ENCODE measurements around the gene WIPF1.

DNA sequence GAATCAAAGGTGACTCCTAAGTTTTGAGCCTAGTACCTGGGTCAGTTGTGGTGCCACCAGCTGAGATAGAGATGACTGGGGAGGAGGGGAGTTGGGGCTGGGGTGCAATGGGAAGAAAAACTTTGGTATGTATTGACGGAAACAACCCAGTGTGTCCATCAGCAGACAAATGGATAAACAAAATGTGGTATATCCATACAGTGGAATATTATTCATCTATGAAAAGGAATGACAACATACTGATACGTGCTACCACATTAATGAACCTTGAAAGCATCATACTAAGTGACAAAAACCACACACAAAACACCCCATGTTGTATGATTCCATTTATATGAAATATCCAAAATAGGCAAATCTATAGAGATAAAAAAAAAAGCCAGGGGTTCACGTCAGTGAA, 69.6 kb downstream of the WIPF1 start:
- TF ChIP-seq NFIC (IDR thresholded peaks at IDR 0.05; ENCODE audit: borderline replicate concordance) (no peak), TAF1 (IDR thresholded peaks at IDR 0.05; ENCODE audit: borderline replicate concordance, low read depth, low read length) (no peak), SMC3 (IDR thresholded peaks at IDR 0.05; ENCODE audit: low read depth, low read length) (no peak), EP300 (IDR thresholded peaks at IDR 0.05; ENCODE audit: borderline replicate concordance in 1 of 2, low read depth in 1 of 2, low read length in 1 of 2) (no peak), POLR2AphosphoS5 (IDR thresholded peaks at IDR 0.05; ENCODE audit: low read depth, low read length) (no peak), SIN3A (IDR thresholded peaks at IDR 0.05; ENCODE audit: borderline replicate concordance, low read depth, low read length) (no peak), FOXJ3 (CRISPR knock-in tag; IDR thresholded peaks at IDR 0.05) (no peak), RFX5 (IDR thresholded peaks at IDR 0.05; ENCODE audit: low read length) (no peak)
- TF ChIP-seq, protein P1, sequence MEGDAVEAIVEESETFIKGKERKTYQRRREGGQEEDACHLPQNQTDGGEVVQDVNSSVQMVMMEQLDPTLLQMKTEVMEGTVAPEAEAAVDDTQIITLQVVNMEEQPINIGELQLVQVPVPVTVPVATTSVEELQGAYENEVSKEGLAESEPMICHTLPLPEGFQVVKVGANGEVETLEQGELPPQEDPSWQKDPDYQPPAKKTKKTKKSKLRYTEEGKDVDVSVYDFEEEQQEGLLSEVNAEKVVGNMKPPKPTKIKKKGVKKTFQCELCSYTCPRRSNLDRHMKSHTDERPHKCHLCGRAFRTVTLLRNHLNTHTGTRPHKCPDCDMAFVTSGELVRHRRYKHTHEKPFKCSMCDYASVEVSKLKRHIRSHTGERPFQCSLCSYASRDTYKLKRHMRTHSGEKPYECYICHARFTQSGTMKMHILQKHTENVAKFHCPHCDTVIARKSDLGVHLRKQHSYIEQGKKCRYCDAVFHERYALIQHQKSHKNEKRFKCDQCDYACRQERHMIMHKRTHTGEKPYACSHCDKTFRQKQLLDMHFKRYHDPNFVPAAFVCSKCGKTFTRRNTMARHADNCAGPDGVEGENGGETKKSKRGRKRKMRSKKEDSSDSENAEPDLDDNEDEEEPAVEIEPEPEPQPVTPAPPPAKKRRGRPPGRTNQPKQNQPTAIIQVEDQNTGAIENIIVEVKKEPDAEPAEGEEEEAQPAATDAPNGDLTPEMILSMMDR (IDR thresholded peaks at IDR 0.05), result no peak
- TF ChIP-seq, protein P2, sequence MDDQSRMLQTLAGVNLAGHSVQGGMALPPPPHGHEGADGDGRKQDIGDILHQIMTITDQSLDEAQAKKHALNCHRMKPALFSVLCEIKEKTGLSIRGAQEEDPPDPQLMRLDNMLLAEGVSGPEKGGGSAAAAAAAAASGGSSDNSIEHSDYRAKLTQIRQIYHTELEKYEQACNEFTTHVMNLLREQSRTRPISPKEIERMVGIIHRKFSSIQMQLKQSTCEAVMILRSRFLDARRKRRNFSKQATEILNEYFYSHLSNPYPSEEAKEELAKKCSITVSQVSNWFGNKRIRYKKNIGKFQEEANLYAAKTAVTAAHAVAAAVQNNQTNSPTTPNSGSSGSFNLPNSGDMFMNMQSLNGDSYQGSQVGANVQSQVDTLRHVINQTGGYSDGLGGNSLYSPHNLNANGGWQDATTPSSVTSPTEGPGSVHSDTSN (IDR thresholded peaks at IDR 0.05), result no peak
- TF ChIP-seq, protein P3, sequence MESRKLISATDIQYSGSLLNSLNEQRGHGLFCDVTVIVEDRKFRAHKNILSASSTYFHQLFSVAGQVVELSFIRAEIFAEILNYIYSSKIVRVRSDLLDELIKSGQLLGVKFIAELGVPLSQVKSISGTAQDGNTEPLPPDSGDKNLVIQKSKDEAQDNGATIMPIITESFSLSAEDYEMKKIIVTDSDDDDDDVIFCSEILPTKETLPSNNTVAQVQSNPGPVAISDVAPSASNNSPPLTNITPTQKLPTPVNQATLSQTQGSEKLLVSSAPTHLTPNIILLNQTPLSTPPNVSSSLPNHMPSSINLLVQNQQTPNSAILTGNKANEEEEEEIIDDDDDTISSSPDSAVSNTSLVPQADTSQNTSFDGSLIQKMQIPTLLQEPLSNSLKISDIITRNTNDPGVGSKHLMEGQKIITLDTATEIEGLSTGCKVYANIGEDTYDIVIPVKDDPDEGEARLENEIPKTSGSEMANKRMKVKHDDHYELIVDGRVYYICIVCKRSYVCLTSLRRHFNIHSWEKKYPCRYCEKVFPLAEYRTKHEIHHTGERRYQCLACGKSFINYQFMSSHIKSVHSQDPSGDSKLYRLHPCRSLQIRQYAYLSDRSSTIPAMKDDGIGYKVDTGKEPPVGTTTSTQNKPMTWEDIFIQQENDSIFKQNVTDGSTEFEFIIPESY (IDR thresholded peaks at IDR 0.05; ENCODE audit: borderline replicate concordance, low read depth), result no peak
